Measurements from ENCODE around the gene ACTN4. TPM values are rescaled to one million over a fixed set of nuclear protein-coding genes. Genes with fewer than 3 reads are reported as not detected.
A peak's percentile ranks its signal among the peaks of the same experiment; 100 is the strongest.

The ACTN4 gene
- total and polyA plus RNA-seq, 2 experiments from 2014 or later, result 68.9 to 427 TPM

DNA sequence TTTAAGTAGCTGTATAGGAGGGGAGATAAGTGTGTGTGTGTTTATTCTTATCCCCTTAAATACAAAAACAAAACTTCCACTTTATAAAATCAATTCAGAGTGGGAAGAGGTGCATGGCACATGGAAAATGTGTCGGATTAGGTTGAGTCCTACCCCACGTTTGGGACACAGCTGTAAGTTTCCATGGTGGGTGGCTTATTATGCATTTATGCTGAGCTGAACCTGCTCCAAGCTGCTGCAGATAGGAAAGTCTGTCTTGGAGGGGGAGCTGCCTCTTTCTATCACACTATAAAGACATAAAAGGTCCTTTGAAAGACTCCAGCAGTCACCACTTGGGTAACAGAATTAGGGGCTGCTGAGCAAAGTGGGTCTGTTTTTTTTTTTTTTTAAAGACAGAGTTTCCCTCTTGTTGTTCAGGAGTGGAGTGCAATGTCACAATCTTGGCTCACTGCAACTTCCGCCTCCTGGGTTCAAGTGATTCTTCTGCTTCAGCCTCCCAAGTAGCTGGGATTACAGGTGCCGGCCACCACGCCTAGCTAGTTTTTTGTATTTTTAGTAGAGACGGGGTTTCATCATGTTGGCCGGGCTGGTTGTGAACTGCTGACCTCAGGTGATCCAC lies 15.2 kb downstream of the ACTN4 start:
- Mint-ChIP-seq H3K27me3 (ENCODE audit: insufficient read depth, low read depth, poor library complexity) (peaks cover 26% of the 10 kb centered on the region), H3K9me3 (no peaks in the 10 kb centered on the region), H3K36me3 (ENCODE audit: low read depth) (peaks cover 19% of the 10 kb centered on the region; the same call in 2 of the 3 replicates), H3K4me1 (peaks cover 94% of the 10 kb centered on the region), H3K4me3 (peak overlapping the region; percentile 36; the same call in 1 of the 3 replicates), H3K27ac (peak overlapping the region; percentile 98)
- Histone ChIP-seq H3K4me3 (no peak overlapping the region), H3K9me2 (ENCODE audit: insufficient read depth) (no peaks in the 10 kb centered on the region), H4K20me1 (replicated peaks; ENCODE audit: insufficient read depth) (peaks cover 33% of the 10 kb centered on the region), H3K4me2 (peak overlapping the region; percentile 72), H3K79me2 (replicated peaks; ENCODE audit: insufficient read depth) (peaks cover 92% of the 10 kb centered on the region), H3K36me3 (ENCODE audit: insufficient read depth) (no peaks in the 10 kb centered on the region), H3K4me1 (ENCODE audit: insufficient read depth) (peaks cover 88% of the 10 kb centered on the region), H2AFZ (no peak overlapping the region), H3K27ac (ENCODE audit: low read depth) (peak overlapping the region; percentile 99), H3F3A (replicated peaks; ENCODE audit: low read depth) (peaks cover 17% of the 10 kb centered on the region), H3K27me3 (ENCODE audit: insufficient read depth) (no peaks in the 10 kb centered on the region)
- ATAC-seq (no peak), DNase-seq (ENCODE audit: low spot score) (no peak)
- TF ChIP-seq, protein P1, sequence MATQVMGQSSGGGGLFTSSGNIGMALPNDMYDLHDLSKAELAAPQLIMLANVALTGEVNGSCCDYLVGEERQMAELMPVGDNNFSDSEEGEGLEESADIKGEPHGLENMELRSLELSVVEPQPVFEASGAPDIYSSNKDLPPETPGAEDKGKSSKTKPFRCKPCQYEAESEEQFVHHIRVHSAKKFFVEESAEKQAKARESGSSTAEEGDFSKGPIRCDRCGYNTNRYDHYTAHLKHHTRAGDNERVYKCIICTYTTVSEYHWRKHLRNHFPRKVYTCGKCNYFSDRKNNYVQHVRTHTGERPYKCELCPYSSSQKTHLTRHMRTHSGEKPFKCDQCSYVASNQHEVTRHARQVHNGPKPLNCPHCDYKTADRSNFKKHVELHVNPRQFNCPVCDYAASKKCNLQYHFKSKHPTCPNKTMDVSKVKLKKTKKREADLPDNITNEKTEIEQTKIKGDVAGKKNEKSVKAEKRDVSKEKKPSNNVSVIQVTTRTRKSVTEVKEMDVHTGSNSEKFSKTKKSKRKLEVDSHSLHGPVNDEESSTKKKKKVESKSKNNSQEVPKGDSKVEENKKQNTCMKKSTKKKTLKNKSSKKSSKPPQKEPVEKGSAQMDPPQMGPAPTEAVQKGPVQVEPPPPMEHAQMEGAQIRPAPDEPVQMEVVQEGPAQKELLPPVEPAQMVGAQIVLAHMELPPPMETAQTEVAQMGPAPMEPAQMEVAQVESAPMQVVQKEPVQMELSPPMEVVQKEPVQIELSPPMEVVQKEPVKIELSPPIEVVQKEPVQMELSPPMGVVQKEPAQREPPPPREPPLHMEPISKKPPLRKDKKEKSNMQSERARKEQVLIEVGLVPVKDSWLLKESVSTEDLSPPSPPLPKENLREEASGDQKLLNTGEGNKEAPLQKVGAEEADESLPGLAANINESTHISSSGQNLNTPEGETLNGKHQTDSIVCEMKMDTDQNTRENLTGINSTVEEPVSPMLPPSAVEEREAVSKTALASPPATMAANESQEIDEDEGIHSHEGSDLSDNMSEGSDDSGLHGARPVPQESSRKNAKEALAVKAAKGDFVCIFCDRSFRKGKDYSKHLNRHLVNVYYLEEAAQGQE (IDR thresholded peaks at IDR 0.05; ENCODE audit: unreplicated experiment), result no peak
- TF ChIP-seq ZNF114 (CRISPR knock-in tag; IDR thresholded peaks at IDR 0.05), result no peak
- no peak for TF ChIP-seq ZNF331 (CRISPR knock-in tag; IDR thresholded peaks at IDR 0.05; ENCODE audit: low read depth)
- TF ChIP-seq CTCF (conservative IDR thresholded peaks at IDR 0.05; ENCODE audit: low read depth in 2 of 2), result no peak
- no peak for TF ChIP-seq NANOG (IDR thresholded peaks at IDR 0.05; ENCODE audit: borderline replicate concordance)
- no peak for TF ChIP-seq STAT1 (IDR thresholded peaks at IDR 0.05; ENCODE audit: unreplicated experiment)
- no peak for TF ChIP-seq CREB1 (CRISPR knock-in tag; IDR thresholded peaks at IDR 0.05; ENCODE audit: low read depth)
- no peak for TF ChIP-seq EZH2phosphoT487 (IDR thresholded peaks at IDR 0.05; ENCODE audit: unreplicated experiment)
- TF ChIP-seq EZH2 (IDR thresholded peaks at IDR 0.05; ENCODE audit: low read depth, unreplicated experiment), result no peak
- TF ChIP-seq ETS1 (IDR thresholded peaks at IDR 0.05), result no peak

All from GM23338 (cell line).